ENCODE measurements around the gene CD81.

DNA sequence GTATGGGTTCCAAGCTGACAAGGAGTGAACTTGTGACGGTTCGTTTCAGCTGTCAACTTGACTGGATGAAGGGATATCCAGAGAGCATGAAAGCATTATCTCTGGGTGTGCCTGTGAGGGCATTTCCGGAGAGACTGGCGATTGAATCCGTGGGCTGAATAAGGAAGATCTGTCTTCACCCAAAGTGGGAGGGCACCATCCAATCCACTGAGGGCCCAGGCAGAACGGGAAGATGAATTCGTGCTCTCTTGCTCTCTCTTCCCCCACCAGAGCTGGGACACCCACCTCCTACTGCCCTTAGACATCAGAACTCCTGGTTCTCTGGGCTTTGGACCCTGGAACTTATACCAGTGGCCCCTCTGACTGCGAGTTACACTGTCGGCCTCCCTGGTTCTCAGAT lies 15.5 kb upstream of the CD81 start:
- TF ChIP-seq, protein P1, sequence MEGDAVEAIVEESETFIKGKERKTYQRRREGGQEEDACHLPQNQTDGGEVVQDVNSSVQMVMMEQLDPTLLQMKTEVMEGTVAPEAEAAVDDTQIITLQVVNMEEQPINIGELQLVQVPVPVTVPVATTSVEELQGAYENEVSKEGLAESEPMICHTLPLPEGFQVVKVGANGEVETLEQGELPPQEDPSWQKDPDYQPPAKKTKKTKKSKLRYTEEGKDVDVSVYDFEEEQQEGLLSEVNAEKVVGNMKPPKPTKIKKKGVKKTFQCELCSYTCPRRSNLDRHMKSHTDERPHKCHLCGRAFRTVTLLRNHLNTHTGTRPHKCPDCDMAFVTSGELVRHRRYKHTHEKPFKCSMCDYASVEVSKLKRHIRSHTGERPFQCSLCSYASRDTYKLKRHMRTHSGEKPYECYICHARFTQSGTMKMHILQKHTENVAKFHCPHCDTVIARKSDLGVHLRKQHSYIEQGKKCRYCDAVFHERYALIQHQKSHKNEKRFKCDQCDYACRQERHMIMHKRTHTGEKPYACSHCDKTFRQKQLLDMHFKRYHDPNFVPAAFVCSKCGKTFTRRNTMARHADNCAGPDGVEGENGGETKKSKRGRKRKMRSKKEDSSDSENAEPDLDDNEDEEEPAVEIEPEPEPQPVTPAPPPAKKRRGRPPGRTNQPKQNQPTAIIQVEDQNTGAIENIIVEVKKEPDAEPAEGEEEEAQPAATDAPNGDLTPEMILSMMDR (IDR thresholded peaks at IDR 0.05): no peak
- TF ChIP-seq EP300 (IDR thresholded peaks at IDR 0.05) (no peak), POLR2A (IDR thresholded peaks at IDR 0.05) (no peak)

Data from gastroesophageal sphincter (tissue), 3 donors.